Calu3 (cell line): ENCODE data around the gene GPR89A. TPM values are rescaled to one million over a fixed set of nuclear protein-coding genes. Genes with fewer than 3 reads are reported as not detected.
A peak's percentile ranks its signal among the peaks of the same experiment; 100 is the strongest.

ENCODE experiments used
- BruUV-seq: library from RNA; stranded (reverse); fragments of 400-500 nt; replicated peaks from 2 replicates; lab custom pipeline; 2021; lab: Mats Ljungman, UMichigan
- CTCF ChIA-PET: fragments of 300-600 bp; sonication (Branson Sonifier 250); formaldehyde crosslinking; loops from one replicate; lab custom pipeline; 2022; ENCODE audit warnings: antibody characterized with exemption; lab: Charles Lee
- DNase-seq: peaks from one replicate; pipeline ENCODE4 v3.0.0; 2022
- H3K27ac Mint-ChIP-seq: one replicate; pipeline ENCODE4 v1.8.0; 2022; ENCODE audit warnings: mixed read lengths; ENCODE audit not compliant: unreplicated experiment
- H3K27me3 Mint-ChIP-seq: one replicate; pipeline ENCODE4 v1.8.0; 2022; ENCODE audit warnings: mixed read lengths; ENCODE audit not compliant: unreplicated experiment
- H3K36me3 Mint-ChIP-seq: one replicate; pipeline ENCODE4 v1.8.0; 2022; ENCODE audit warnings: mild to moderate bottlenecking, moderate library complexity, mixed read lengths; ENCODE audit not compliant: insufficient read depth, unreplicated experiment
- H3K4me1 Mint-ChIP-seq: one replicate; pipeline ENCODE4 v1.8.0; 2022; ENCODE audit warnings: mild to moderate bottlenecking, low read depth, mixed read lengths; ENCODE audit not compliant: unreplicated experiment
- H3K4me3 Mint-ChIP-seq: one replicate; pipeline ENCODE4 v1.8.0; 2022; ENCODE audit warnings: mild to moderate bottlenecking, low read depth, moderate library complexity, mixed read lengths; ENCODE audit not compliant: unreplicated experiment
- H3K9me3 Mint-ChIP-seq: one replicate; pipeline ENCODE4 v1.8.0; 2022; ENCODE audit warnings: low read depth, mixed read lengths; ENCODE audit not compliant: unreplicated experiment
- CTCF ChIP-seq: fragments of 200-600 bp; IDR thresholded peaks from one replicate; pipeline ENCODE4 v1.8.0; 2022; ENCODE audit warnings: antibody characterized with exemption; ENCODE audit not compliant: unreplicated experiment
- intact Hi-C: fragments of 100-400 bp; cut with micrococcal nuclease; formaldehyde crosslinking; loops from one replicate; pipeline ENCODE4 v1.10.0; 2022; ENCODE audit not compliant: unreplicated experiment
- total RNA-seq: library from RNA; stranded (reverse); gene quantifications from 2 replicates; pipeline ENCODE4 v1.2.3, GENCODE V29; 2022

GPR89A gene
- total RNA-seq, 1 experiment from 2014 or later, result 37.6 TPM

DNA sequence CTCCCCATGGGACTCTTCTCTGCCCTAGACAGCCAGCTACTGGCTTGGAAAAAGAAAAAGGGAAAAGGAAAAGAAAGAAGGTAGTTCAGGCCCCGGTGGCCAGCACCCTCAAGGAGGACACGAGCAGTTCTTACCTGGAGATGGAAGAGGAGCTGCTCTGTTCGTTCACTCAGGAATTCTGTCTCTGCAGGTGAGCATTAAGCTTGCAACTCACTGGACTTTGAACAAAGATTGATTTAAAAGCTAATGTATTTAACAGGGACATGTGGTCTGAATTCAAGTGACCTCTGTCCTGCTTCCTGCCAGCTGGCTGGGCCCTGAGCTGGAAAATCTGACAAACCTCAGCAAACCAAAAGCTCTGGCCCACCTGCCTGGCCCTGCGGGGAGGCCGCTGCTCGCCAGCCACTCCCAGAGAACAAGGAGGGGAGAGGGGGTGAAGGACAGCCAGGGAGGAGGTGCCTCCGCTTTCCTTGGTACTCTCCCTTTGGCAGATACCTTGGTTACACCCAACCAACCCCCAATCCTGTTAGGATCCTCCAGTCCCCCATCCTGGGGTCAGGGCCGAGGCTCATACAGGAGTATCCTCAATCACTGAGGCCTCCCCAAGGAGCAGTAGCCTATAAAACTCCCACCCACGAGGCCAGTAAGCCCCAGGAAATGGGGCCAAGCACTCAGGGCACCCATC lies 99.5 kb downstream of the GPR89A start, which contains the start of gene PDZK1:
Gene PDZK1 (minus strand): TSS at position 186 of the 685 bp plus-strand sequence. CDS start 19,347 bp downstream, outside the sequence.
- CTCF ChIA-PET, result interaction anchor here (0.6 to 0.9 kb wide), 3 partner anchors 11 to 74 kb away, joined by 3 to 4 read pairs (median 3); no protein-coding TSS in a partner anchor
- intact Hi-C loops, result no loop called here
- peaks cover 3% of the 10 kb centered on the region for H3K9me3 Mint-ChIP-seq
- peak; percentile 37 for DNase-seq
- H3K4me3 Mint-ChIP-seq, result peak within 1 kb of the TSS; percentile 4
- H3K27ac Mint-ChIP-seq, result no peak within 1 kb of the TSS
- H3K4me1 Mint-ChIP-seq, result peaks cover 45% of the 10 kb centered on the region
- no peaks in the 10 kb centered on the region for H3K27me3 Mint-ChIP-seq
- no TSS peak for BruUV-seq
- TF ChIP-seq CTCF, result no peak
- no peaks in the 10 kb centered on the region for H3K36me3 Mint-ChIP-seq

GRCh38 chr1:145708063-145708462 lies 100.3 kb downstream of the GPR89A start:
- Mint-ChIP-seq H3K27ac (no peak overlapping the region), H3K9me3 (peaks cover 3% of the 10 kb centered on the region), H3K4me3 (peak overlapping the region; percentile 4), H3K27me3 (no peaks in the 10 kb centered on the region), H3K36me3 (no peaks in the 10 kb centered on the region), H3K4me1 (peaks cover 45% of the 10 kb centered on the region)
- TF ChIP-seq CTCF, result no peak
- intact Hi-C loops, result no loop called here
- no TSS peak for BruUV-seq
- no peak for DNase-seq
- CTCF ChIA-PET, result interaction anchor here (1.1 kb wide), 1 partner anchor 16 kb away, joined by 4 read pairs; no protein-coding TSS in a partner anchor

DNA sequence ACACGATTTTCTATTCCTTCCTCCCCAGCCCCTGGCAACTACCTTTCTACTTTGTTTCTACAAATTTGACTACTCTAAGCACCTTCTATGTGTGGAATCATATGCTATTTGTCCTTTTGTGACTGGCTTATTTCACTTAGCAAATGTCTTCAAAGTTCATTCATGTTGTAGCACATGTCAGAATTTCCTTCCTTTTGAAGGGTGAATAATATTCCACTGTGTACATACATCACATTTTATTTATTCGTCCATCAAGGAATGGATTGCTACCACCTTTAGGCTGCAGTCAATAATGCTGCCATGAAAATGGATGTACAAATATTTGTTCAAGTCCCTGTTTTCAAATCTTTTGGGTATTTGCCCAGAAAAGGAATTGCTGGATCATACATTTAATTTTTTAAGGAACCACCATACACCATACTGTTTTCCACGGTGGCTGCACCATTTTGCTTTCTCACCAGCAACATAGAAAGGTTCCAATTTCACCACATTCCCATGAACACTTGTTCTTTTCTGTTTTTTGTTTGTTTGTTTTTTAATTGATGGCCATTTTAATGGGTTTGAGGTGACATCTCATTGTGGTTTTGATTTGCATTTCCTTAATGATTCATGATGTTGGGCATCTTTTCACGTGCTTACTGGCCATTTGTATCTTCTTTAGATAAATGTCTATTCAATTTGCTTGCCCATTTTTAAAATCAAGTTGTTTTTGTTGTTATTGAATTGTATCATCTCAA lies 102.7 kb downstream of the GPR89A start:
- H3K4me3 Mint-ChIP-seq, result no peak overlapping the region
- H3K4me1 Mint-ChIP-seq, result peaks cover 44% of the 10 kb centered on the region
- no peak for DNase-seq
- BruUV-seq, result no TSS peak
- CTCF ChIA-PET, result interaction anchor here (1.3 kb wide), 1 partner anchor 10 kb away, joined by 5 read pairs; no protein-coding TSS in a partner anchor
- TF ChIP-seq CTCF, result no peak
- peaks cover 3% of the 10 kb centered on the region for H3K9me3 Mint-ChIP-seq
- no peaks in the 10 kb centered on the region for H3K36me3 Mint-ChIP-seq
- no peaks in the 10 kb centered on the region for H3K27me3 Mint-ChIP-seq
- H3K27ac Mint-ChIP-seq, result no peak overlapping the region
- intact Hi-C loops, result no loop called here

DNA sequence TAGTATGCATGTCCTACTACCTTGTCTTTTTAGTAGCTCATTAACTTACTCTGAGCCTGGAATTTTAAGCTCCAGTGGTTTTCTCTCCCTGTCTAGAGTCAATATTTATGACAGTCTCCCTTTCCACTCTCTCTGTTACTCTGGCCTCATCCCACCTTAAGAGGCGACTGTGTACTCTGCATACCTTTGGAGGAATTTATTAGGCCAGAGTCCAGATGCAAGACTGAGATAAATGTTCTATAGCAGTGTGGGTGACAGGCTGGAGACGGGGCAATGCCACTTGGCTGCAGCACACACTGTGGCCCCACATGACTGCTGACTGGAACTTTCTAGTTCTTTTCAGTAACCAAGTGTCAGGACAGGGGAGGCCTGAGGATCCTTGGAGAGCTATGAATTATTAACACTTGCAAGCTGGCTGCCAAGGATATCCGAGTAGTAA lies 103.4 kb downstream of the GPR89A start:
- DNase-seq, result no peak
- Mint-ChIP-seq H3K27me3 (no peaks in the 10 kb centered on the region), H3K27ac (no peak overlapping the region), H3K4me3 (no peak overlapping the region), H3K9me3 (peaks cover 3% of the 10 kb centered on the region), H3K36me3 (no peaks in the 10 kb centered on the region), H3K4me1 (peaks cover 37% of the 10 kb centered on the region)
- TF ChIP-seq CTCF, result no peak
- intact Hi-C loops, result no loop called here
- CTCF ChIA-PET, result interaction anchor here (0.5 to 1.3 kb wide), 3 partner anchors 9 to 24 kb away, joined by 3 to 5 read pairs (median 5); no protein-coding TSS in a partner anchor
- BruUV-seq, result no TSS peak
